SH-SY5Y (cell line): ENCODE measurements around the gene HOXA3.

Experiments used
- GATA2 ChIP-seq: IDR thresholded peaks from 2 replicates; pipeline ENCODE4 v1.6.1; 2011; ENCODE audit warnings: mild to moderate bottlenecking, low read depth, low read length
- GATA3 ChIP-seq: IDR thresholded peaks from 2 replicates; pipeline ENCODE4 v1.6.1; 2011; ENCODE audit warnings: low read depth, mild to moderate bottlenecking, low read length, moderate library complexity

DNA sequence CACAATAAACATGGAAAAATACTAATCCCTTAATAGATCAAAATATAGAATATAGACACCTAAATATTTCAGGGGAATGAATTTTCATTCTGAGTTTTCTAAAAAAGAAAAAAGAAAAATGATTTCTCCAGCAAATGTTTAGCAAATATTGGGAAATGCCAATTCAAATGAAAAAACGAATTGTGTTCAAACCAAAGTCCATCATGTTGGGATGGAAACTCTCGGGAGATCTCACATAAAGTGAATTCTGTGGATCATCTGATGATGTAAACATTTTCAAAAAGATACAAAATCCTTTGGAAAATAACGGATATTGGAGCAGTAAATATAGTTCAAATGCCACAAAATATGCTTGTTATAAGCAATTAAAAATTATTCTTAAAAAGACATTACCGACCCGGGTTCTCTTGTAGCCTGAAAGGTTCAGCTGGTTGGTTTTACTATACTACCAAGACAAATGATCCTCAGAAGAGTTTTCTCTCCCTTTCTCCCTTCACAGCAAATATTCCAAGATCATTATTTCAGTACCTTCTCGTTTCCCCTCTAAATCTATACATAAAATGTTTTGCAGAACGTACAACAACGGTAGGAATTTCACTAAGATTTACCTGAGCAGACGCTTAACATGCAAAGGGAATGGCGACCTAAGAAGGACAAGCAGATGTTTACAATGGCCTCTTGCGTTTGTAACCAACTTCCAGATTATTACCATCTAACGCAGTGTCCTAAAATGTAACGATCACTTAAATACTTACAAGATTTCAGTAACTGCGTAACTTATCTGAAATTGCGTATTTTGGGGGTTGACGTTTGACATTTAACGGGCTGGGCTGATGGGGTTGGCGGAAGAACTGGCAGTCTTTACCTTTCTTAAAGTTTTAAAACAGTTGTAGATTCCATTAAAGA, 45.0 kb upstream of the HOXA3 start:
- TF ChIP-seq GATA2 (no peak), GATA3 (no peak)
